Frontal cortex (tissue), 4 donors: ENCODE measurements around the gene TEX26. TPM values are rescaled to one million over a fixed set of nuclear protein-coding genes. Genes with fewer than 3 reads are reported as not detected.

ENCODE experiments used
- DNase-seq, 2 donors: peaks; one replicate each; pipeline ENCODE4 v3.0.0; 2012; ENCODE audit warnings: low spot score in 2 of 2
- FAIRE-seq: peaks from 2 replicates; lab custom pipeline; 2012; peaks lifted over from hg19 to GRCh38; lab: Jason Lieb, UNC
- total RNA-seq: library from RNA; depleted of rRNA; stranded (reverse); fragments of >200 nt; gene quantifications from one replicate; pipeline ENCODE4 v1.2.3, GENCODE V29; 2014
- donor health status: control.
- donor health status: control.
- donor health status: control.

The TEX26 gene
- total RNA-seq, 1 donor from 2014 or later: 1.2 TPM

GRCh38 chr13:30971575-30971974, 39.1 kb downstream of the TEX26 start:
- FAIRE-seq: no peak
- DNase-seq: no peak

GRCh38 chr13:30972888-30973377, 40.5 kb downstream of the TEX26 start:
- DNase-seq (no peak), FAIRE-seq (no peak)

- no peak for DNase-seq
- no peak for FAIRE-seq
Measured at GRCh38 chr13:30974350-30974749, 41.9 kb downstream of the TEX26 start.

- DNase-seq (no peak), FAIRE-seq (no peak)
Measured at GRCh38 chr13:30976025-30976424, 43.6 kb downstream of the TEX26 start.

GRCh38 chr13:30978981-30979956, 46.8 kb downstream of the TEX26 start:
- DNase-seq (no peak), FAIRE-seq (no peak)

GRCh38 chr13:30982506-30982905, 50.0 kb downstream of the TEX26 start:
- FAIRE-seq (no peak), DNase-seq (no peak)

GRCh38 chr13:30982906-30983305, 50.5 kb downstream of the TEX26 start:
- DNase-seq (no peak), FAIRE-seq (no peak)

GRCh38 chr13:30983431-30983830, 51.0 kb downstream of the TEX26 start:
- FAIRE-seq (no peak), DNase-seq (no peak)

GRCh38 chr13:30984620-30985019, 52.2 kb downstream of the TEX26 start:
- no peak for FAIRE-seq
- DNase-seq: no peak

GRCh38 chr13:30985637-30986205, 53.3 kb downstream of the TEX26 start:
- FAIRE-seq (no peak), DNase-seq (no peak)

GRCh38 chr13:30991184-30991583, 58.7 kb downstream of the TEX26 start:
- DNase-seq: no peak
- FAIRE-seq: no peak

GRCh38 chr13:30991922-30992321, 59.5 kb downstream of the TEX26 start:
- FAIRE-seq (no peak), DNase-seq (no peak)

GRCh38 chr13:30995331-30995730, 62.9 kb downstream of the TEX26 start:
- FAIRE-seq (no peak), DNase-seq (no peak)

GRCh38 chr13:30997697-30998096, 65.2 kb downstream of the TEX26 start:
- FAIRE-seq (no peak), DNase-seq (no peak)

- no peak for FAIRE-seq
- peak in 1 of 2 donors; percentile 34 for DNase-seq
Measured at GRCh38 chr13:30998136-30999088, 66.0 kb downstream of the TEX26 start.

GRCh38 chr13:31000889-31001288, 68.4 kb downstream of the TEX26 start:
- FAIRE-seq (no peak), DNase-seq (no peak)

- FAIRE-seq (no peak), DNase-seq (no peak)
Measured at GRCh38 chr13:31001647-31002046, 69.2 kb downstream of the TEX26 start.

- no peak for FAIRE-seq
- no peak for DNase-seq
Measured at GRCh38 chr13:31005066-31005465, 72.6 kb downstream of the TEX26 start.

GRCh38 chr13:31007417-31007816, 75.0 kb downstream of the TEX26 start:
- DNase-seq (peak in 1 of 2 donors; percentile 27), FAIRE-seq (no peak)
